ENCODE measurements around the gene THAP7.

THAP7 gene

GRCh38 chr22:20962491-20962945 lies 39.4 kb downstream of the THAP7 start:
- DNase-seq: no peak

- DNase-seq: no peak
Observed at GRCh38 chr22:20960609-20961008, 41.3 kb downstream of the THAP7 start.

GRCh38 chr22:20959578-20960461 lies 42.1 kb downstream of the THAP7 start:
- DNase-seq: no peak

- DNase-seq: no peak
Observed at GRCh38 chr22:20957683-20958431, 44.1 kb downstream of the THAP7 start.

GRCh38 chr22:20957102-20957682 lies 44.7 kb downstream of the THAP7 start:
- DNase-seq: no peak

GRCh38 chr22:20956258-20957101 lies 45.4 kb downstream of the THAP7 start:
- no peak for DNase-seq

GRCh38 chr22:20955548-20955947 lies 46.4 kb downstream of the THAP7 start:
- DNase-seq: no peak

GRCh38 chr22:20953668-20954500 lies 48.0 kb downstream of the THAP7 start:
- DNase-seq: no peak

GRCh38 chr22:20953342-20953608 lies 48.6 kb downstream of the THAP7 start:
- no peak for DNase-seq

GRCh38 chr22:20952544-20953341 lies 49.2 kb downstream of the THAP7 start:
- DNase-seq: no peak

- no peak for DNase-seq
Observed at GRCh38 chr22:20951932-20952380, 50.0 kb downstream of the THAP7 start.

- DNase-seq: no peak
Observed at GRCh38 chr22:20951151-20951931, 50.6 kb downstream of the THAP7 start.

- no peak for DNase-seq
Observed at GRCh38 chr22:20949698-20950183, 52.2 kb downstream of the THAP7 start.

All from activated CD4-positive, CD25-positive, alpha-beta regulatory T cell treated with anti-CD3 and anti-CD28 coated beads, Interleukin-2, amount 50 U/mL, for 72 hours (primary cell).